Naive B cell (primary cell): ENCODE measurements around the gene OXNAD1. TPM values are rescaled to one million over a fixed set of nuclear protein-coding genes. Genes with fewer than 3 reads are reported as not detected.

ENCODE experiments used
- ATAC-seq, 2 donors: fragments of 150-1000 bp; cut with Tn5 transposase; 2 replicates each; pipeline ENCODE4 v1.10.0; 2021; ENCODE audit warnings: low read depth in 2 of 2, mild to moderate bottlenecking in 2 of 2, moderate library complexity in 2 of 2
- DNase-seq: peaks from one replicate; pipeline ENCODE4 v3.0.0; 2022
- H3K27ac Mint-ChIP-seq, 6 donors: one replicate each; pipeline ENCODE4 v1.8.0; 2020 to 2022; ENCODE audit warnings: mild to moderate bottlenecking in 6 of 6, mixed read lengths in 6 of 6, moderate library complexity in 5 of 6, inconsistent platforms in 2 of 6
- H3K27me3 Mint-ChIP-seq, 3 donors: one replicate each; pipeline ENCODE4 v1.8.0; 2021 to 2022; ENCODE audit warnings: mixed read lengths in 3 of 3, mild to moderate bottlenecking in 1 of 3
- H3K36me3 Mint-ChIP-seq, 2 donors: one replicate each; pipeline ENCODE4 v1.8.0; 2020 to 2022; ENCODE audit warnings: mixed read lengths in 2 of 2, inconsistent platforms in 1 of 2, mild to moderate bottlenecking in 1 of 2
- H3K4me1 Mint-ChIP-seq, 3 donors: one replicate each; pipeline ENCODE4 v1.8.0; 2020 to 2022; ENCODE audit warnings: mixed read lengths in 3 of 3, inconsistent platforms in 1 of 3, mild to moderate bottlenecking in 1 of 3, moderate library complexity in 1 of 3
- H3K4me3 Mint-ChIP-seq, 8 donors: one replicate each; pipeline ENCODE4 v1.8.0; 2020 to 2022; ENCODE audit warnings: mild to moderate bottlenecking in 8 of 8, mixed read lengths in 8 of 8, moderate library complexity in 8 of 8, inconsistent platforms in 2 of 8
- H3K9me3 Mint-ChIP-seq, 7 donors: one replicate each; pipeline ENCODE4 v1.8.0; 2020 to 2022; ENCODE audit warnings: mixed read lengths in 7 of 7, mild to moderate bottlenecking in 5 of 7, inconsistent platforms in 2 of 7, moderate library complexity in 1 of 7
- polyA plus RNA-seq, 6 donors: library from polyadenylated mRNA; unstranded; fragments of 300-500 nt; fragmentation: Illumina TruSeq; gene quantifications; one replicate each; pipeline ENCODE4 v1.2.3, GENCODE V29; 2021; ENCODE audit warnings: low read depth in 6 of 6

The OXNAD1 gene
- polyA plus RNA-seq, 6 donors from 2014 or later: 1.4 to 10.8 (median 6.7) TPM

DNA sequence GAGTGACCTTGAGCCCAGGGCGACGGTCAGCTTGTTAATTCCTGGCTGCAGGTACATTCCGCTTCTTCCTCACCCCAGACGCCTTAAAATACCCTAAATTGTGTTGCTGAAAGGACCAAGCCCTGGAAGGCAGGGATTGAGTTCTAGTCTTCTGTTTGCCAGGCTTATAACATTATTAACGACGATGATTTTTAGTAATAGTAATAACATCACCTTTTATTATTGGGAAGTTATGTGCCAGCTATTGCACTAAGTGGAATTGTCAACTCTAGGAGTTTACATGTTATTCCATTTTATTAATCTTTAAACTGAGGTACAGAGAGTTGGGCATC is 409 bp downstream of the OXNAD1 start:
- no peak for ATAC-seq
- H3K9me3 Mint-ChIP-seq: no peaks in the 10 kb centered on the region
- peak overlapping the region; percentile 83 to 100 (median 96) for H3K4me3 Mint-ChIP-seq

DNA sequence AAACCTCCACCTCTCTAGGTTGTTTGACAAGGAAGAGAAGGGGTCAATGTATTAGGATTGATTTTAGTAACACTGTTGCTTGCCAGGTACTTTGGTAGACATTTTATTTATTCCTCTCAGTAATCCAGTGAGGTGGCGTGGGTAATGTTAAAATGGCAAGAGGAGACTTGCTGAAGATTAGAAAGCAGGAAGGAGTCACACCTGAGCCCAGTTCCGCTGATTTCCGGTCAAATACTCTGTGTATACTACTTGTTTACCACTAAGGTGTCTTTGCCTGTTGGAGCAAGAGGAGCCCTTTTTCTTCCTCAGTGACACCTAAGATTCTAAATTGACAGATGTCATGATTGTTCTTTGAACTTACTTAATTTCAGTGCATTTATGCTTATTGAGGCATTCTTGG is 1.7 kb downstream of the OXNAD1 start:
- Mint-ChIP-seq H3K4me1 (peaks cover 12 to 35% (median 14%) of the 10 kb centered on the region in 3 donors), H3K27ac (peak overlapping the region in 2 of 6 donors; percentile 28 to 64), H3K36me3 (peaks cover 0 to 15% of the 10 kb centered on the region in 2 donors), H3K27me3 (no peaks in the 10 kb centered on the region), H3K4me3 (peak overlapping the region in 4 of 8 donors; percentile 10 to 84 (median 48)), H3K9me3 (no peaks in the 10 kb centered on the region)
- DNase-seq: no peak
- no peak for ATAC-seq

More for the DNA sequence above, 409 bp downstream of the OXNAD1 start:
- Mint-ChIP-seq H3K27me3 (no peaks in the 10 kb centered on the region), H3K27ac (peak overlapping the region; percentile 98 to 100 (median 100)), H3K4me1 (peaks cover 12 to 35% (median 14%) of the 10 kb centered on the region in 3 donors), H3K36me3 (peaks cover 0 to 7% of the 10 kb centered on the region in 2 donors)
- DNase-seq: no peak

DNA sequence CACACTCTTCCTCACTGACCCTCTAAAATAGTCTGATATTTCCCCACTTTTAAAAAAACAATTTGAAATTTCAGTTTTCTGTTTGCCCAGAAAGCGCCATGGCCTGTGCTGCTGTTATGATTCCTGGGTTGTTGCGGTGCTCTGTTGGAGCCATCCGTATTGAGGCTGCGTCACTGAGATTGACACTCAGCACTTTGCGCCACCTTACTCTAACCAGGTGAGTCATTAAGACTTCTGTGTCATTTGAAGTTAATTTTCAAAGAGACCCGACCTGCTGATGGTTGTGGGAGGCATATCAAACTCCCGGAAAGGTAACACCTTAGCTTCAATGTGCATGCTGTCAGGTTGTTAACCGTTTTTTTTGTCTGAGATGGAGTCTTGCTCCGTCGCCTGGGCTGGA is 5.8 kb downstream of the OXNAD1 start:
- no peaks in the 10 kb centered on the region for H3K27me3 Mint-ChIP-seq
- peaks cover 0 to 26% of the 10 kb centered on the region in 2 donors for H3K36me3 Mint-ChIP-seq
- H3K27ac Mint-ChIP-seq: peak overlapping the region in 1 of 6 donors; percentile 28
- peaks cover 6 to 15% (median 9%) of the 10 kb centered on the region in 3 donors for H3K4me1 Mint-ChIP-seq
- ATAC-seq (no peak), DNase-seq (no peak)
- H3K4me3 Mint-ChIP-seq: no peak overlapping the region
- H3K9me3 Mint-ChIP-seq: no peaks in the 10 kb centered on the region

DNA sequence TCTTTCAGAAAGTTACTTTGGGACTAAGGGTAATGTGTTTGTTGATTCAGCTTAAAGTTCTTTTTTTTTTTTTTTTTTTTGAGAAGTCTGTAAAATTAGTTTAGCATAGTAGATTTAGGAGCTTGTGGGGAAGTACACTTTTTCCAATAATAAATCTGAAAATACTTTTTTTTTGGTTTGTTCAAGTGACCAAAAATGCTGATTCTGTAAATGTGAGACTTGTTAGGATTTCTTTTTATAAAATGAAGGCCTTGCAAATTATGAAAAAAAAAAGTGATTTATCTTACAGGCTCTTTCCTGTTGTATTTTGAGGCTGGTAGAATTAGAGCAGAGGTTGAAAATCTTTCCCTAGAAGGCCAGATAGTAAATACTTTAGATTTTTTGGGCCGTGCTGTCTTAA is 7.6 kb downstream of the OXNAD1 start:
- Mint-ChIP-seq H3K27me3 (no peaks in the 10 kb centered on the region), H3K27ac (no peak overlapping the region), H3K9me3 (no peaks in the 10 kb centered on the region), H3K36me3 (peaks cover 0 to 29% of the 10 kb centered on the region in 2 donors), H3K4me1 (peaks cover 0 to 3% (median 0%) of the 10 kb centered on the region in 3 donors), H3K4me3 (no peak overlapping the region)
- ATAC-seq: no peak
- no peak for DNase-seq

DNA sequence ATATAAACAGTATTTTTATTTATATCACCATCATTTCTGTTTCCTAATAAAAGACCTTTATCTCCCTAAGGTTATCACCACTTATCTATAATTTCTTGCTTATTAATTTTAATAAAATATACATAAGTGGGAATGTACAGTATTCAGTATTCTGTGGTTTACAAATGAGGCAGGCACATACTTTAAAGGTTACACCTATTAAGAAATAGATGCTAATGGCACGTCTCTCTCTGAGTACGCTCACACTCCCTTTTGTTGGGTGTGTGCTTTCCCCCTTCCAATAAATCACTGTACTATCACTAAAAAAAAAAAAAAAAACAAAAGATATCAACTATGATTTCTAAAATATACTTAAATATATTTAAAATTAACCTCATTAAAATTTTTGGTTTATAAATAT is 8.9 kb downstream of the OXNAD1 start:
- H3K36me3 Mint-ChIP-seq: peaks cover 0 to 32% of the 10 kb centered on the region in 2 donors
- H3K4me1 Mint-ChIP-seq: peaks cover 0 to under 1% (median 0%) of the 10 kb centered on the region in 3 donors
- H3K9me3 Mint-ChIP-seq: no peaks in the 10 kb centered on the region
- H3K27ac Mint-ChIP-seq: no peak overlapping the region
- DNase-seq: no peak
- no peaks in the 10 kb centered on the region for H3K27me3 Mint-ChIP-seq
- no peak overlapping the region for H3K4me3 Mint-ChIP-seq
- ATAC-seq: no peak

DNA sequence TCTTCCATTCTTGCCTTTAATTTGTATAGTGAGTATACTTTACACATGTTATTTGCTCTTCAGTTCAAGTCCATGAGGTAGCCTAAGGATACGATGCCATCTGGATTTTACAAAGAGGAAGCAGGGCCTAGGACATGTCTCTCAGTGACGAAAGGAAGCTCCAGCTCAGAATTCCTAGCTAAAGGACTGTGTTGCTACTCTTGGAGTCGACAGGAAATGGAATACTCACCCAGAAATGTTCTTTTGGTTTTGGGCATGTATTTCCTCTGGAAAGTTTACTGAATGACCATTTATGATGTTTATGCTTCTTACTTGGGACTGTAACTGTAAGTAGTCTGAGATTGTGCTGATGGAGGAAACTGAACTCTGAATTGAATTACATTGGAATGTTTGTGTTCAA is 12.5 kb downstream of the OXNAD1 start:
- ATAC-seq: no peak
- Mint-ChIP-seq H3K4me3 (no peak overlapping the region), H3K36me3 (peaks cover 5 to 11% of the 10 kb centered on the region in 2 donors), H3K27ac (no peak overlapping the region), H3K4me1 (no peaks in the 10 kb centered on the region), H3K27me3 (no peaks in the 10 kb centered on the region), H3K9me3 (no peaks in the 10 kb centered on the region)
- no peak for DNase-seq

DNA sequence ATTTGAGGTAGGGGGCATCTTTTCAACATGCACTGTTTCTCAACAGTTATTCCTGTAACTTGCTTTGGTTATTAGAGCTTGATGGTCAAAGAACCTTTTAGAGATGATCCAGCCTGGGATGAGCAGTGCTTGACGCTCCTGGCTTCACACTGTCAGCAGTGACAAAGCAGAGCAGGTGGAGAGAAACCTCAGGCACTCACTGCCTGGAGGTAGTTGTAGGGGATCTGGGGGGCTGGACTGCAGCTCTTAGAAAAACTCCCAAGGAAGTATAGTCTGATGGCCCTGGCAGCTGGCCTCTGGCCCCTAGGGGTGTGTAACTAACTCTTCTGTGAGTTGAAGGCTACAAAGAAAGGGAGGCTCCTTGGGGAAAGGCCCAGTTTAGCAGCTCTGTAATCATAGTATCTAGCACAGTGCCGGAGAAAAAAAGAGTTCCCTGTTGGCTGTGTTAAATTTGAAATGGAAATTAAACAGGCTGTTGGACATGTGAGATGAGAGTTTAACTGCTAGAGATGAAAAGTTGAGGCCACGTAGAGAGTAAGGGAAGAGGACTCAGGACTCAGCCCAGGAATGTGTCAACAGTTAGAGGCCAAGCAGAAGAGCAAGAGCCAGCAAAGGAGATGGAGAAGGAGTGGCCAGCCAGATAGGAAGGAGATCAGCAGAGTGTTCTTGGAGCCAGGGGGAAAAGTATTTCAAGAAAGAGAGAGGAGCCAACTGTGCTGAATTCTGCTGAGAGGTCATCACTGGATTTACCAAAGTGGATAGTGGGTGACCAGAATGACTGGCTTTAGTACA is 14.2 kb downstream of the OXNAD1 start:
- DNase-seq (no peak), ATAC-seq (no peak)
- Mint-ChIP-seq H3K9me3 (no peaks in the 10 kb centered on the region), H3K4me1 (no peaks in the 10 kb centered on the region), H3K27ac (no peak overlapping the region), H3K27me3 (no peaks in the 10 kb centered on the region), H3K4me3 (no peak overlapping the region), H3K36me3 (peaks cover 6 to 9% of the 10 kb centered on the region in 2 donors)

DNA sequence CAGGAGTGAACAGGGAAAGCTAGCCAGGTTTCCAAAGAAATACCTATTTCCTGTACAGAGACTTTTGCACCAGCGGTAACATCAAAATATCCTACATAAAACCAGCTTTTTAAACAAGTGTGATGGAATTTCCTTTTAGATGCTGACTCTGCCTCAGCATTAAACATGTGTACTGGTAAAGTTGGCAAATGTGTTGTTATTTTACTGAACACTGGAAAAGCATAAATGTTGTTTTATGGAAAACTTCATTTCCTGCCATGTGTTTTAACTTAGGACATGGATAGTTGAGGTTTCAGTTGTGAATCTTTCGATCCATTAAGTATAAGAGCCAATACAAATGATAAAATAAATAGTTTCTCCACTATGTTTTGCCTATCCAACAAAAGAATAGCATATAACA is 15.7 kb downstream of the OXNAD1 start:
- no peak overlapping the region for H3K4me3 Mint-ChIP-seq
- no peaks in the 10 kb centered on the region for H3K9me3 Mint-ChIP-seq
- ATAC-seq (no peak), DNase-seq (no peak)
- H3K27ac Mint-ChIP-seq: no peak overlapping the region
- H3K27me3 Mint-ChIP-seq: no peaks in the 10 kb centered on the region
- H3K36me3 Mint-ChIP-seq: peaks cover 6 to 9% of the 10 kb centered on the region in 2 donors
- H3K4me1 Mint-ChIP-seq: peaks cover 0 to 3% (median 0%) of the 10 kb centered on the region in 3 donors

DNA sequence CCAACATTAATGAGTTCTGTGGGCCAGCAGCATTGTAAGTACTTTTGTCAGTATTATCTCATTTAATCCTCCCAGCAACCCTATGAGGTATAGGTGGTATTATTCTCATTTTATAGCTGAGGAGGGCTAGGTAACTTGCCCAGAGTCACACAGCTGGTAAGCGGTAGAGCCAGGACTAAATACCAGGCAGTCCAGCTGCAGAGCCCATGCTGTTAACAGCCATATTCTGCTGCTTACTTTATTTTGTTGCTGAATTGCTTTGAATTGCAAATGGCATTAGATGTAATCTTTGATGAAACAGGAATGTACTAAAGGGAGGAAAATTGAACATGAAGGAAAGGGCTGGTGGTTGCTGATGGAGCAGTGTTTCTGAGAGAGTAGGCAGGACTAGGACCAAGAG is 19.6 kb downstream of the OXNAD1 start:
- H3K27me3 Mint-ChIP-seq: no peaks in the 10 kb centered on the region
- ATAC-seq: no peak
- no peak for DNase-seq
- peaks cover 7 to 20% (median 8%) of the 10 kb centered on the region in 3 donors for H3K4me1 Mint-ChIP-seq
- no peaks in the 10 kb centered on the region for H3K9me3 Mint-ChIP-seq
- peak overlapping the region in 2 of 6 donors; percentile 44 to 51 for H3K27ac Mint-ChIP-seq
- H3K4me3 Mint-ChIP-seq: no peak overlapping the region
- H3K36me3 Mint-ChIP-seq: peaks cover 0 to 9% of the 10 kb centered on the region in 2 donors

DNA sequence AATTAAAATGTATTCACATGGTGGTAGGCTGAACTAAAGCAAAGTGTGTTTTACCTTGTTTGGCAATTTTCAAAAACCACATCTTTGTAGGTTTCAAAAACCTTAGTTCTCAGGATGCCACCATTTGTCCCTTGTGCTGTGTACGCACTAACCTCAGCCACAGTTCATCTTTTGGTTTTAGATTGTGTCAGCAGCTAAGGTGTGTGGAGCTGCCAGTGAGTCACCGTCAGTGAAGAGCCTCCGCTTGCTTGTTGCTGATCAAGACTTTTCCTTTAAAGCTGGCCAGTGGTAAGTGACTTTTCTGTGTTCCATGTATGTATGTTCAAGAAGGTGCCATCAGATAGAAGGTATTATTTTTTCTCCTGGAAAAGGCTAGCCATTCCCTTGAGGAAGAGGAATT is 21.1 kb downstream of the OXNAD1 start:
- peak overlapping the region in 1 of 8 donors; percentile 21 for H3K4me3 Mint-ChIP-seq
- peaks cover 13 to 36% (median 18%) of the 10 kb centered on the region in 3 donors for H3K4me1 Mint-ChIP-seq
- no peaks in the 10 kb centered on the region for H3K27me3 Mint-ChIP-seq
- DNase-seq: no peak
- H3K36me3 Mint-ChIP-seq: peaks cover 0 to 9% of the 10 kb centered on the region in 2 donors
- no peak for ATAC-seq
- no peaks in the 10 kb centered on the region for H3K9me3 Mint-ChIP-seq
- H3K27ac Mint-ChIP-seq: peak overlapping the region in 4 of 6 donors; percentile 4 to 79 (median 44)

DNA sequence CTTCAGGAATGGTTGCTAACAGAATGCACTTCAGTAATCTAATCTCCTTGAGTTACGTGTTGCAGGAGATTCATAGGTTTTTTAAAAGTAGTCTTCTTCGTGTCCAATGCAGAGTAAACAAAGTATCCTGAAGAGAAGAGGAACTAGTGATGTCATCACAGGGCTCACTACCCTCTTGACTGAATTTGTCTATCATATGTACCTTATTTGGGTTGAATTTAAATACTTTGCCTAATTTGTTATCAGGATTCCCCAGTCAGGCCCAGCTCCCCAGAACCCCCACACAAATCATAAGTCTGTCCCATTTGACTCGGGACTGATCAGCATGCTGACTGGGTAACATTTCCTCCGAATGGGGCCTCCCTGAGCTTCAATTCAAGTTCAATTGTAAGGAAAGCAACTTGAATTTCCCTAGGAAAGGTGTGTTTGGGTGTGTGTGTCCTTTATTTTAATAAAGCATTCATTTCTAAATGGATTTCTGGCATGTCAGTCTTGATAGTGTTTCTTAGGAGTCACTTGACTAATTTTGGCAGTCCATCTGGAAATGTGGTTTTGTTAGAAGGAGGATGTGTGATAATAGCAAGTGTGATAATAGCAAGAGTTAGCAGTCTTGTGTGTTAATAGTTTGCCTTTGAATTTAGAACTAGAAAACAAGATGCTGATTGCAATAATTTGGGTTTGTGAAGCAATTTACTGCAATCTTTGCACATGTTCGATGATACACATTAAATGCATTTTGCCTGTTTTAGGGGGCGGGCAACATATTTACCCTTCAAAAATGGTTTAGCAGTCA is 21.9 kb downstream of the OXNAD1 start:
- Mint-ChIP-seq H3K27ac (peak overlapping the region in 5 of 6 donors; percentile 29 to 79 (median 65)), H3K27me3 (no peaks in the 10 kb centered on the region), H3K4me3 (no peak overlapping the region), H3K36me3 (peaks cover 0 to 9% of the 10 kb centered on the region in 2 donors), H3K9me3 (no peaks in the 10 kb centered on the region), H3K4me1 (peaks cover 16 to 39% (median 22%) of the 10 kb centered on the region in 3 donors)
- ATAC-seq (peak; percentile 75 to 79), DNase-seq (no peak)

DNA sequence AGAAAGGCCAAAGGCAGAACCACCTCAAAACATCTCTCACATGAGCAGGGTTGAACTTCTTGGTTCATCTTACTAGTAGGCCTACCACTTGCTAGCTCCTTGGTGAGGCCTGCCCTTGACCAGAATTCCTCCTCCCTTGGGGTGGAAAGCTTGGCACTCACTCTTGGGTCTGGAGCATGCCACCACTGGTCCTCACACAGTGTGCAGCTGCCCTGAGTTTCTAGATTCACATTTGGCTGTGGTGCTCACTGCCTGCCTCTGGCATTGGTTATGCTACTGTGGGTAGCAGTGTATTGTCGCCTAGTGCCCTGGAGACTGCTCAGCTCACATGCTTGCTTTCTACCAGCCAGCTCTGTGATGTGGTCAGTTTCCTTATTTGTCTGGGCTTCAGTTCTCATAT is 23.7 kb downstream of the OXNAD1 start:
- H3K4me3 Mint-ChIP-seq: no peak overlapping the region
- ATAC-seq: no peak
- DNase-seq: no peak
- H3K27ac Mint-ChIP-seq: no peak overlapping the region
- H3K4me1 Mint-ChIP-seq: peaks cover 16 to 39% (median 22%) of the 10 kb centered on the region in 3 donors
- H3K27me3 Mint-ChIP-seq: no peaks in the 10 kb centered on the region
- H3K36me3 Mint-ChIP-seq: no peaks in the 10 kb centered on the region
- H3K9me3 Mint-ChIP-seq: no peaks in the 10 kb centered on the region

DNA sequence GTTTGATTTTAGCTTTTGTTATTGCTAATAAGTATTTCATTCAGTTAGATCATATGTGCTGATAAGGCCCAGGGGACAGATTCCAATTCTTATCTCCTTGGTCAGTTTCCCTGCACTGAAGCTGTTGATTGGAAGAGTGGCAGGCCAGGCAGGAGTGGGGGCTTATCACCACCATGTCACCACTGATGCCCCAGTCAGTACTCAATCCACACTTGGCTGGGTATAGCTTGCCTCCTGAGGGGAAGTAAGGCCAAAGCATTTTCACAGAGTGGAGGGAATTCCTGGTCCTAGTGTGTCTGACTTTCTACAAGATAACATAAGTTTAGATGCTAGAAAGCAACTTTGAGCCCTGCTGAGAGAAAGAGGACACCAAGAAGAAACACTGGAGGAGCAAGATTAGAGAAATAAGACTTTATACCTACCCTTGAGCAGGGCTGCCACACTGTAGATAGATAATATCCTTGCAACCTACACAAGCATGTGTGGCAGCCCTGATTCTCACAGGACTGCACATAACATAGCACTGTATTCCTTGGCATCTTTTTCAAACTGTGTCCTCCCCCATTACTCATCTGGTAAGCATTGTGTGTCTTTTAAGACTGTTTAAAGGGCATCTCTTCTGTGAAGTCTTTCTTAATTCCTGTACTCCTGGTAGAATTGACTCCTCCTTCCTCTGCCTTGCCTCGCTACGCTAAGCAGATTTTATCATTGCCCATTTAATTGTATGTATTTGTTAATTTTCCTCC is 24.3 kb downstream of the OXNAD1 start:
- no peak overlapping the region for H3K4me3 Mint-ChIP-seq
- H3K36me3 Mint-ChIP-seq: no peaks in the 10 kb centered on the region
- H3K4me1 Mint-ChIP-seq: peaks cover 16 to 39% (median 22%) of the 10 kb centered on the region in 3 donors
- no peaks in the 10 kb centered on the region for H3K9me3 Mint-ChIP-seq
- DNase-seq: no peak
- no peaks in the 10 kb centered on the region for H3K27me3 Mint-ChIP-seq
- peak overlapping the region in 2 of 6 donors; percentile 31 to 69 for H3K27ac Mint-ChIP-seq
- no peak for ATAC-seq
